ENCODE measurements around the gene SMAD9. TPM values are rescaled to one million over a fixed set of nuclear protein-coding genes. Genes with fewer than 3 reads are reported as not detected.

The SMAD9 gene
- total RNA-seq, 1 experiment from 2014 or later = 1.1 TPM

- no peaks in the 10 kb centered on the region for H3K79me2 ChIP-seq (ENCODE audit: insufficient read depth, low read length)
- H3K9me3 ChIP-seq (ENCODE audit: control insufficient read depth, low read depth, low read length) = no peaks in the 10 kb centered on the region
- no peak overlapping the region for H2BK15ac ChIP-seq (ENCODE audit: low read depth, low read length)
- H3K4me1 Mint-ChIP-seq = peaks cover 9 to 12% of the 10 kb centered on the region in 2 experiments
- H3K4me2 ChIP-seq (ENCODE audit: insufficient read depth, insufficient read length, low read length) = no peak overlapping the region
- H3K14ac ChIP-seq (ENCODE audit: insufficient read depth, low read length) = no peak overlapping the region
- no peaks in the 10 kb centered on the region; the same call in 1 of the 2 replicates for H3K27me3 Mint-ChIP-seq (ENCODE audit: low read depth)
- H3T11ph ChIP-seq (ENCODE audit: low read length) = no peak overlapping the region
- DNase-seq = no peak
- no peaks in the 10 kb centered on the region for H4K20me1 ChIP-seq (ENCODE audit: control insufficient read depth, insufficient read depth, insufficient read length)
- peaks cover 2% of the 10 kb centered on the region; the same call in 1 of the 2 replicates for H3K4me1 ChIP-seq (ENCODE audit: insufficient read depth, low read length)
- H3K56ac ChIP-seq (ENCODE audit: insufficient read length, low read depth, low read length) = no peak overlapping the region
- H2AK5ac ChIP-seq (ENCODE audit: insufficient read length, low read length) = no peak overlapping the region
- TF ChIP-seq CTCF (conservative IDR thresholded peaks at IDR 0.05) = no peak
- H3K4ac ChIP-seq (ENCODE audit: low read depth, low read length) = no peak overlapping the region
- no CpG with 5 or more reads among the region's 3 CpGs for WGBS (ENCODE audit: extremely low coverage, insufficient read length, low lambda C conversion rate)
- H3K79me1 ChIP-seq (ENCODE audit: insufficient read depth, low read depth, low read length, poor library complexity, severe bottlenecking) = no peaks in the 10 kb centered on the region
- no peak overlapping the region for H4K8ac ChIP-seq (replicated peaks; ENCODE audit: insufficient read length, low read depth, low read length)
- no peaks in the 10 kb centered on the region for H3K23me2 ChIP-seq (ENCODE audit: insufficient read length, low read depth, low read length, poor library complexity, severe bottlenecking)
- H2BK120ac ChIP-seq (ENCODE audit: low read depth, low read length, poor library complexity, severe bottlenecking) = no peak overlapping the region
- H3K27me3 ChIP-seq (ENCODE audit: insufficient read depth, low read length) = no peaks in the 10 kb centered on the region
- H4K91ac ChIP-seq (ENCODE audit: insufficient read length, low read depth, low read length) = no peak overlapping the region
- H3K18ac ChIP-seq (ENCODE audit: insufficient read length, low read depth, low read length) = no peak overlapping the region
- no peak overlapping the region for H2BK12ac ChIP-seq (ENCODE audit: insufficient read length, low read depth, low read length)
- no peak overlapping the region for H2AFZ ChIP-seq (ENCODE audit: low read length)
- no peak overlapping the region for H3K4me3 Mint-ChIP-seq
- H3K36me3 Mint-ChIP-seq (ENCODE audit: insufficient read depth in 1 of 3, low read depth in 3 of 3) = no peaks in the 10 kb centered on the region
- no peaks in the 10 kb centered on the region for H3K9me3 Mint-ChIP-seq
- H3K9ac ChIP-seq (ENCODE audit: extremely low read depth, insufficient read length, low read length) = no peak overlapping the region
- H3K27ac ChIP-seq (ENCODE audit: insufficient read length, low read depth, low read length) = no peak overlapping the region
- no peak overlapping the region for H2BK5ac ChIP-seq (ENCODE audit: insufficient read length, low read length)
- no peak overlapping the region for H3K27ac Mint-ChIP-seq
- no peak overlapping the region for H3K23ac ChIP-seq (ENCODE audit: insufficient read length, low read depth, low read length)
- no peak overlapping the region for H2BK20ac ChIP-seq (ENCODE audit: low read depth, low read length, poor library complexity, severe bottlenecking)
- no peak overlapping the region for H4K5ac ChIP-seq (ENCODE audit: insufficient read length, low read depth, low read length)
Measured at GRCh38 chr13:36834299-36834698, 85.7 kb downstream of the SMAD9 start.
